Measurements from ENCODE around the gene TMOD2. TPM values are rescaled to one million over a fixed set of nuclear protein-coding genes. Genes with fewer than 3 reads are reported as not detected.

TMOD2 gene
- total RNA-seq, 1 donor from 2014 or later, result 16.1 TPM

DNA sequence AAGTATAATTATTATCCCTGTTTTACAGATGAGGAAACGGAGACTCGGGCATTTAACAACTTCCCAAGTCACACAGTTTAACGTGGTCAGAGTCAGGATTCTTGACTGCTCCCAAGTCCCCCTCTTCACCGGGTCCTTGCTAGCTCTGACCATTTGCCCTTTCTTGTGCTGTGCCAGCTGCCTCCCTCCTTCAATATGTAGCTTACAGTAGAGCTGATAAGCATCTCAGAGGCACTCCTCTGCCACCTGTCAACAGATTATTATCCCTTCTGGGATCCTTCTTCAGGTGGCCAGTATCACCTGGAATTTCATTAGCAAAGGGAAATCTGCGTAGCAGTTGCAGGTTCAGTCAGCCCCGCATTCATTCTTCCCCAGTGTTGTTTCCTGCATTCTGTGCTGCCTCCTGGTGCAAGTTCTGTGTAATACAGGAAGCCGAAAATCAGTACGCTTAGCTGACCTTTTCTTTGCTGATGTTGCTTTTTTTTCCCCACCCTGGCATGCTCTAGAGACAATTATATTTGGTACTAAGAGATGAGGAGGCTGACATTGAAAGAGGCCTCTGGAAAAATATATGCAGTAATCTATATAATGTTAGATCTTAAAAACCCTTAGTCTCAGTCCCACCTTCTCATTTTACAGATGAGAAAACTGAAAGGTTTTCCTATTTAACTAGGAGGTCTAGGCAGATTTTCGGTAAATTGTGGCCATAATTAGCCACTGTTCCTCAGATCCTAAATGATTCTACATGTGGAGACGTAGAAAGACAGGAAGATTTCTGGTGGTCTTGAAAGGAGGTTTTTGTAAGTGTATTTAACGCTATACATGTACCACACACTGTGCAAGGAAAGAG, 24.8 kb downstream of the TMOD2 start:
- Histone ChIP-seq H3K4me1 (peaks cover 10% of the 10 kb centered on the region), H3K36me3 (peaks cover 13% of the 10 kb centered on the region), H3K27me3 (no peaks in the 10 kb centered on the region), H3K4me3 (no peak overlapping the region), H3K27ac (no peak overlapping the region), H3K9me3 (no peaks in the 10 kb centered on the region)
- ATAC-seq (peak; percentile 89), DNase-seq (no peak)
- intact Hi-C loops (cut with DNase I), result loop anchor here (5.0 kb wide), 1 partner anchor 124 kb away; no protein-coding TSS in a partner anchor
- peak; percentile 82 for TF ChIP-seq CTCF (IDR thresholded peaks at IDR 0.05)

- peaks cover 10% of the 10 kb centered on the region for H3K4me1 ChIP-seq
- TF ChIP-seq CTCF (IDR thresholded peaks at IDR 0.05), result peak; percentile 73
- ATAC-seq (peak; percentile 96), DNase-seq (no peak)
- peaks cover 13% of the 10 kb centered on the region for H3K36me3 ChIP-seq
- H3K9me3 ChIP-seq, result no peaks in the 10 kb centered on the region
- H3K27ac ChIP-seq, result no peak overlapping the region
- H3K4me3 ChIP-seq, result no peak overlapping the region
- no peaks in the 10 kb centered on the region for H3K27me3 ChIP-seq
- intact Hi-C loops (cut with DNase I), result loop anchor here (5.0 kb wide), 1 partner anchor 125 kb away; no protein-coding TSS in a partner anchor
Measured at GRCh38 chr15:51776952-51777569, 25.7 kb downstream of the TMOD2 start.

DNA sequence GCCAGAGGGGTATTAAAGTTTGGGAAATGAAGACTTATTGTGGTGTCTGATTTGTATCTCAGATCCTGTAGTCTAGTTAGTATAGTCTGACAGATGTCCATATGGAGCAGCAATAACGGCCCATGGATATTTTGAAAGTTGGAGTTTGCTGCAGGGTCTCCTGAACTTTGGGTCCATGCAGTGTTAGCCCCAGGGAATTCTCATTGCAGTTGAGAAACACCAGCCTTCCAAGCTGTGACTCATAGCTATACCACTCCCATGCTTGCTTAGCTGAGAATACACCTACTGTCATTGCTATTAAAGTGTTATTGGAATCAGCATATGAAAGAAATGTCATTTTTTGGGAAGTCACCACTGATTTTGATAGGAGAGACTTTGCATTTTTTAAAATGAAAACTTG, 29.2 kb downstream of the TMOD2 start:
- intact Hi-C loops (cut with DNase I), result no loop called here
- DNase-seq, result no peak
- no peak for ATAC-seq
- Histone ChIP-seq H3K9me3 (no peaks in the 10 kb centered on the region), H3K36me3 (peaks cover 22% of the 10 kb centered on the region), H3K4me1 (peaks cover 10% of the 10 kb centered on the region), H3K4me3 (no peak overlapping the region), H3K27me3 (no peaks in the 10 kb centered on the region), H3K27ac (no peak overlapping the region)
- TF ChIP-seq CTCF (IDR thresholded peaks at IDR 0.05), result no peak

DNA sequence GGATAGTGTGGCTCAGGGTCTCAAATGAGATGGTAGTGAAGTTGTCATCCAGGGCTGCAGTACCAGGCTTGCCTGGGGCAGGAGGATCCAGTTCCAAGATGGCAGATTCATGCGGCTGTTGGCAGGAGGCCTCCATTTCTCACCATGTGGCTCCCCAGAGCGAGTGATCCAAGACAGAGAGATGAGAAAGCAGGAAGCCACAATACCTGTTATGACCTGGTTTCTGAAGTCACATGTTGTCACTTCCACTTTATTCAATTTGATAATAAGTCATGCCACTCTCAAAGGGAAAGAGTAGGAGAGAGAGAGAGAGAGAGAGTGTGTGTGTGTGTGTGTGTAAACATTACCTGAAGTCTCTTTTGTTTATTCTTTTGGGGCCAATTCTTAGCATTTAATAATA, 30.1 kb downstream of the TMOD2 start:
- Histone ChIP-seq H3K27me3 (no peaks in the 10 kb centered on the region), H3K4me1 (peaks cover 4% of the 10 kb centered on the region), H3K27ac (no peak overlapping the region), H3K36me3 (peaks cover 22% of the 10 kb centered on the region), H3K4me3 (no peak overlapping the region), H3K9me3 (no peaks in the 10 kb centered on the region)
- intact Hi-C loops (cut with DNase I), result no loop called here
- ATAC-seq (no peak), DNase-seq (no peak)
- TF ChIP-seq CTCF (IDR thresholded peaks at IDR 0.05), result no peak

DNA sequence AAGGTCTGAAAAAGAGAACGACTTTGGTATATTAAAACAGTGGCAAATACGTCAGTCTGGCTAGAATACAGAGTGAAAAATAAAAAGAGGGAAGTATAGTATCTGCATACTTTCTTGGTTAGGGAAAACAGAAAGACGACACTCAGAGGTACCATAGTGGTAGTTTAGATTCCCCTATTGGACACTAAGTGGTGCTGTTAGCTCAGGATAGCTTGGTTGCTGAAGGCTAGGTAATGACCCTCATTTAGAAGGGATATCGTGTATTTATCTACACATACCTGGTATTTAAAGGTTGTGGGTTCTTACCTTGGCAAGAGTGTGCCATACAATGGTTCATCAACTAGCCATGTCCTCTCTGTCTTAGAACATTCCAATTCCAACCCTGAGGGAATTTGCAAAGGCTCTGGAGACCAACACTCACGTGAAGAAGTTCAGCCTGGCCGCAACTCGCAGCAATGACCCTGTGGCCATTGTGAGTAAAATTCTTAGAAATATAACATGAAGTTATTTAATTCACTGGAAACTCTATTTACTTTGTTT, 31.0 kb downstream of the TMOD2 start:
- Histone ChIP-seq H3K4me1 (no peaks in the 10 kb centered on the region), H3K9me3 (no peaks in the 10 kb centered on the region), H3K4me3 (no peak overlapping the region), H3K27me3 (no peaks in the 10 kb centered on the region), H3K36me3 (peaks cover 22% of the 10 kb centered on the region), H3K27ac (no peak overlapping the region)
- intact Hi-C loops (cut with DNase I), result no loop called here
- DNase-seq (no peak), ATAC-seq (peak; percentile 40)
- peak; percentile 28 for TF ChIP-seq CTCF (IDR thresholded peaks at IDR 0.05)

All from upper lobe of right lung (tissue), 1 donor.